Karpas-422 (cell line): ENCODE measurements around the gene FMNL1. TPM values are rescaled to one million over a fixed set of nuclear protein-coding genes. Genes with fewer than 3 reads are reported as not detected.
A peak's percentile ranks its signal among the peaks of the same experiment; 100 is the strongest.

ENCODE experiments used
- DNase-seq: peaks from one replicate; pipeline ENCODE4 v3.0.0-alpha.2; 2015
- H2AFZ ChIP-seq: fragments of 200-600 bp; sonication (generic); 2 replicates; pipeline ENCODE4 v1.6.1; 2014; ENCODE audit warnings: antibody characterized with exemption, low read length, mixed read lengths
- H3K27ac ChIP-seq: fragments of 200-600 bp; sonication (generic); 2 replicates; pipeline ENCODE4 v1.5.1; 2014; ENCODE audit warnings: mild to moderate bottlenecking, low read length, moderate library complexity
- H3K27me3 ChIP-seq: fragments of 200-600 bp; sonication (generic); 2 replicates; pipeline ENCODE4 v1.6.1; 2014; ENCODE audit warnings: low read length, mixed read lengths
- H3K36me3 ChIP-seq: fragments of 200-600 bp; sonication (generic); 2 replicates; pipeline ENCODE4 v1.6.1; 2014; ENCODE audit warnings: low read length, mixed read lengths; ENCODE audit not compliant: insufficient read depth
- H3K4me1 ChIP-seq: fragments of 200-600 bp; sonication (generic); 2 replicates; pipeline ENCODE4 v1.6.1; 2014; ENCODE audit warnings: mild to moderate bottlenecking, low read length, mixed read lengths
- H3K4me2 ChIP-seq: fragments of 200-600 bp; sonication (generic); 2 replicates; pipeline ENCODE4 v1.6.1; 2014; ENCODE audit warnings: low read length, low read depth, mild to moderate bottlenecking; ENCODE audit not compliant: poor library complexity, severe bottlenecking
- H3K4me3 ChIP-seq: fragments of 200-600 bp; sonication (generic); 2 replicates; pipeline ENCODE4 v1.5.1; 2014; ENCODE audit warnings: mild to moderate bottlenecking, antibody characterized with exemption, low read length, mixed read lengths
- H3K79me2 ChIP-seq: fragments of 200-600 bp; sonication (generic); 2 replicates; pipeline ENCODE4 v1.6.1; 2014; ENCODE audit warnings: mild to moderate bottlenecking, low read length, mixed read lengths
- H3K9ac ChIP-seq: fragments of 200-600 bp; sonication (generic); 2 replicates; pipeline ENCODE4 v1.6.0; 2014; ENCODE audit warnings: low read length
- H3K9me2 ChIP-seq: fragments of 200-600 bp; sonication (generic), shearing (Covaris generic); replicated peaks from 2 replicates; pipeline ENCODE4 v1.6.0; 2014; ENCODE audit warnings: mild to moderate bottlenecking, low read length, moderate library complexity; ENCODE audit not compliant: insufficient read depth
- H3K9me3 ChIP-seq: fragments of 300-700, 200-600 bp; sonication (generic); 2 replicates; pipeline ENCODE4 v1.6.1; 2014; ENCODE audit warnings: low read length, mixed read lengths
- H4K20me1 ChIP-seq: fragments of 200-600 bp; sonication (generic); 2 replicates; pipeline ENCODE4 v1.6.1; 2014; ENCODE audit warnings: mild to moderate bottlenecking, antibody characterized with exemption, low read length, low read depth; ENCODE audit not compliant: insufficient read depth
- total RNA-seq: library from RNA; depleted of rRNA; stranded (reverse); fragments of >200 nt; shearing (Covaris generic); gene quantifications from 2 replicates; pipeline ENCODE4 v1.2.3, GENCODE V29; 2014; ENCODE audit warnings: low replicate concordance

FMNL1 gene
- total RNA-seq, 1 experiment from 2014 or later, result not detected

GRCh38 chr17:45284176-45285140 lies 62.8 kb downstream of the FMNL1 start:
- Histone ChIP-seq H3K9me3 (no peaks in the 10 kb centered on the region), H3K79me2 (no peaks in the 10 kb centered on the region), H4K20me1 (no peaks in the 10 kb centered on the region), H3K27me3 (no peaks in the 10 kb centered on the region), H3K9me2 (no peaks in the 10 kb centered on the region), H3K36me3 (peaks cover 30% of the 10 kb centered on the region), H3K9ac (no peak overlapping the region), H3K4me2 (no peak overlapping the region), H2AFZ (no peak overlapping the region), H3K4me3 (no peak overlapping the region), H3K4me1 (peaks cover 12% of the 10 kb centered on the region), H3K27ac (no peak overlapping the region)
- DNase-seq, result peak; percentile 64

- Histone ChIP-seq H3K9me3 (no peaks in the 10 kb centered on the region), H3K36me3 (peaks cover 41% of the 10 kb centered on the region), H3K9ac (no peak overlapping the region)
Measured at GRCh38 chr17:45286286-45286685, 64.6 kb downstream of the FMNL1 start.

GRCh38 chr17:45287526-45288500 lies 66.1 kb downstream of the FMNL1 start:
- no peaks in the 10 kb centered on the region for H3K9me3 ChIP-seq
- H3K27me3 ChIP-seq, result no peaks in the 10 kb centered on the region
- peaks cover 27% of the 10 kb centered on the region for H3K79me2 ChIP-seq
- H3K4me3 ChIP-seq, result no peak overlapping the region
- H3K4me1 ChIP-seq, result peaks cover 30% of the 10 kb centered on the region
- H3K4me2 ChIP-seq, result no peak overlapping the region
- no peak for DNase-seq
- H3K36me3 ChIP-seq, result peaks cover 36% of the 10 kb centered on the region; the same call in 1 of the 2 replicates
- H3K9me2 ChIP-seq, result no peaks in the 10 kb centered on the region
- no peaks in the 10 kb centered on the region for H4K20me1 ChIP-seq
- H3K9ac ChIP-seq, result peak overlapping the region; percentile 15; the same call in 1 of the 2 replicates
- no peak overlapping the region for H2AFZ ChIP-seq
- peak overlapping the region; percentile 21; the same call in 1 of the 2 replicates for H3K27ac ChIP-seq

More at GRCh38 chr17:45286286-45286685, 64.6 kb downstream of the FMNL1 start:
- peaks cover 21% of the 10 kb centered on the region for H3K4me1 ChIP-seq
- no peaks in the 10 kb centered on the region for H4K20me1 ChIP-seq
- peaks cover 15% of the 10 kb centered on the region for H3K79me2 ChIP-seq
- DNase-seq, result no peak
- no peaks in the 10 kb centered on the region for H3K9me2 ChIP-seq
- no peak overlapping the region for H3K27ac ChIP-seq
- no peak overlapping the region for H3K4me3 ChIP-seq
- H3K4me2 ChIP-seq, result no peak overlapping the region
- H3K27me3 ChIP-seq, result no peaks in the 10 kb centered on the region
- H2AFZ ChIP-seq, result no peak overlapping the region

- Histone ChIP-seq H3K4me2 (no peak overlapping the region), H4K20me1 (no peaks in the 10 kb centered on the region), H3K4me1 (peaks cover 40% of the 10 kb centered on the region), H3K4me3 (no peak overlapping the region), H3K79me2 (peaks cover 37% of the 10 kb centered on the region), H3K9me3 (no peaks in the 10 kb centered on the region), H2AFZ (no peak overlapping the region), H3K9ac (no peak overlapping the region), H3K27ac (no peak overlapping the region), H3K36me3 (peaks cover 26% of the 10 kb centered on the region; the same call in 1 of the 2 replicates), H3K27me3 (no peaks in the 10 kb centered on the region), H3K9me2 (no peaks in the 10 kb centered on the region)
- DNase-seq, result no peak
Measured at GRCh38 chr17:45288825-45289224, 67.1 kb downstream of the FMNL1 start.

GRCh38 chr17:45289301-45290268 lies 67.9 kb downstream of the FMNL1 start:
- Histone ChIP-seq H2AFZ (no peak overlapping the region), H3K9me3 (no peaks in the 10 kb centered on the region), H3K9ac (no peak overlapping the region), H3K79me2 (peaks cover 44% of the 10 kb centered on the region), H3K4me1 (peaks cover 47% of the 10 kb centered on the region), H3K4me2 (no peak overlapping the region), H3K36me3 (peaks cover 25% of the 10 kb centered on the region), H4K20me1 (no peaks in the 10 kb centered on the region), H3K9me2 (no peaks in the 10 kb centered on the region), H3K27ac (no peak overlapping the region), H3K4me3 (no peak overlapping the region), H3K27me3 (no peaks in the 10 kb centered on the region)
- no peak for DNase-seq

- Histone ChIP-seq H2AFZ (no peak overlapping the region), H3K36me3 (peaks cover 21% of the 10 kb centered on the region), H3K27me3 (no peaks in the 10 kb centered on the region), H3K27ac (peak overlapping the region; percentile 96), H3K4me1 (peaks cover 55% of the 10 kb centered on the region), H3K4me3 (no peak overlapping the region), H3K9me3 (no peaks in the 10 kb centered on the region), H3K9me2 (no peaks in the 10 kb centered on the region), H3K4me2 (no peak overlapping the region), H3K79me2 (peaks cover 52% of the 10 kb centered on the region), H4K20me1 (no peaks in the 10 kb centered on the region), H3K9ac (no peak overlapping the region)
- DNase-seq, result no peak
Measured at GRCh38 chr17:45290269-45290765, 68.6 kb downstream of the FMNL1 start.

- H3K36me3 ChIP-seq, result peaks cover 18% of the 10 kb centered on the region
- H3K9ac ChIP-seq, result peak overlapping the region; percentile 57
- peak; percentile 90 for DNase-seq
- peaks cover 64% of the 10 kb centered on the region for H3K4me1 ChIP-seq
- H3K4me3 ChIP-seq, result no peak overlapping the region
- peak overlapping the region; percentile 63 for H3K4me2 ChIP-seq
- peaks cover 58% of the 10 kb centered on the region for H3K79me2 ChIP-seq
- H3K9me2 ChIP-seq, result no peaks in the 10 kb centered on the region
- no peaks in the 10 kb centered on the region for H3K9me3 ChIP-seq
- H4K20me1 ChIP-seq, result no peaks in the 10 kb centered on the region
- no peaks in the 10 kb centered on the region for H3K27me3 ChIP-seq
- H2AFZ ChIP-seq, result no peak overlapping the region
- peak overlapping the region; percentile 96 for H3K27ac ChIP-seq
Measured at GRCh38 chr17:45291171-45291805, 69.6 kb downstream of the FMNL1 start.
